Endothelial cell (in vitro differentiated cells): ENCODE results near the gene AGBL4. TPM values are rescaled to one million over a fixed set of nuclear protein-coding genes. Genes with fewer than 3 reads are reported as not detected.

Experiments used
- DNase-seq: peaks from one replicate; pipeline ENCODE4 v3.0.0; 2021; ENCODE audit warnings: low spot score
- H3K27ac Mint-ChIP-seq: one replicate; pipeline ENCODE4 v1.8.0; 2021; ENCODE audit warnings: mixed read lengths, inconsistent platforms; ENCODE audit not compliant: unreplicated experiment
- H3K27me3 Mint-ChIP-seq: one replicate; pipeline ENCODE4 v1.8.0; 2021; ENCODE audit warnings: mild to moderate bottlenecking, moderate library complexity, mixed read lengths, inconsistent platforms; ENCODE audit not compliant: unreplicated experiment
- H3K36me3 Mint-ChIP-seq: one replicate; pipeline ENCODE4 v1.8.0; 2021; ENCODE audit warnings: mild to moderate bottlenecking, low read depth, mixed read lengths, inconsistent platforms; ENCODE audit not compliant: unreplicated experiment
- H3K4me1 Mint-ChIP-seq: one replicate; pipeline ENCODE4 v1.8.0; 2021; ENCODE audit warnings: mild to moderate bottlenecking, mixed read lengths, inconsistent platforms; ENCODE audit not compliant: unreplicated experiment
- H3K4me3 Mint-ChIP-seq: one replicate; pipeline ENCODE4 v1.8.0; 2021; ENCODE audit warnings: mild to moderate bottlenecking, mixed read lengths, inconsistent platforms; ENCODE audit not compliant: unreplicated experiment
- H3K9me3 Mint-ChIP-seq: one replicate; pipeline ENCODE4 v1.8.0; 2021; ENCODE audit warnings: mixed read lengths, inconsistent platforms; ENCODE audit not compliant: unreplicated experiment
- total RNA-seq: library from RNA; stranded (reverse); fragmentation: NEBNext Ultra II Directional; extraction: Animal tissue kit (Norgen Biotek cat#: 25700); gene quantifications from one replicate; pipeline ENCODE4 v1.2.1, GENCODE V29; 2021; ENCODE audit not compliant: unreplicated experiment
- TF ChIP-seq, protein P1 (sequence below): fragments of 200-600 bp; sonication (generic); IDR thresholded peaks from one replicate; pipeline ENCODE4 v1.5.0; 2021; ENCODE audit warnings: antibody characterized with exemption; ENCODE audit not compliant: unreplicated experiment

Gene AGBL4
- total RNA-seq, 1 donor from 2014 or later = 0.51 TPM

DNA sequence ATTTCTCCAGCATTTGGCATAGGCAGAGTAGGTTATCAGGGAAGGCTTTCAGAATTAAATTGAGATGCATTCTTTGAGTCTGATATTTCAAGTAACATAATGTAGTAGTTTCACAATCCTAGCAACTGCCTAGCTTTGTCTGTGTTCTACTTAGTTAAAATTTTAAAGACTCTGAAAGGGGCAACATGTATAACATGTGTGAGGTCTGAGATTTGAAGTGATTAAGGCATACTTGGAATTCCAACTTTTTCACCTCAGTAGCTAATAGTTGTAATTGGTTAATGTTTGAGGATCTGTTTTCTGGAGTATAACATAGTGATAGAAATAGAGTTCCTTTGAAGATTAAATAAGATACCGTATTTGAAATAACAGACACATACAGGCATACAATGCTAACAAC, 911.8 kb downstream of the AGBL4 start:
- Mint-ChIP-seq H3K36me3 (no peaks in the 10 kb centered on the region), H3K27me3 (no peaks in the 10 kb centered on the region), H3K27ac (no peak overlapping the region), H3K9me3 (no peaks in the 10 kb centered on the region), H3K4me3 (no peak overlapping the region), H3K4me1 (no peaks in the 10 kb centered on the region)
- DNase-seq = no peak
- TF ChIP-seq, protein P1, sequence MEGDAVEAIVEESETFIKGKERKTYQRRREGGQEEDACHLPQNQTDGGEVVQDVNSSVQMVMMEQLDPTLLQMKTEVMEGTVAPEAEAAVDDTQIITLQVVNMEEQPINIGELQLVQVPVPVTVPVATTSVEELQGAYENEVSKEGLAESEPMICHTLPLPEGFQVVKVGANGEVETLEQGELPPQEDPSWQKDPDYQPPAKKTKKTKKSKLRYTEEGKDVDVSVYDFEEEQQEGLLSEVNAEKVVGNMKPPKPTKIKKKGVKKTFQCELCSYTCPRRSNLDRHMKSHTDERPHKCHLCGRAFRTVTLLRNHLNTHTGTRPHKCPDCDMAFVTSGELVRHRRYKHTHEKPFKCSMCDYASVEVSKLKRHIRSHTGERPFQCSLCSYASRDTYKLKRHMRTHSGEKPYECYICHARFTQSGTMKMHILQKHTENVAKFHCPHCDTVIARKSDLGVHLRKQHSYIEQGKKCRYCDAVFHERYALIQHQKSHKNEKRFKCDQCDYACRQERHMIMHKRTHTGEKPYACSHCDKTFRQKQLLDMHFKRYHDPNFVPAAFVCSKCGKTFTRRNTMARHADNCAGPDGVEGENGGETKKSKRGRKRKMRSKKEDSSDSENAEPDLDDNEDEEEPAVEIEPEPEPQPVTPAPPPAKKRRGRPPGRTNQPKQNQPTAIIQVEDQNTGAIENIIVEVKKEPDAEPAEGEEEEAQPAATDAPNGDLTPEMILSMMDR = no peak

DNA sequence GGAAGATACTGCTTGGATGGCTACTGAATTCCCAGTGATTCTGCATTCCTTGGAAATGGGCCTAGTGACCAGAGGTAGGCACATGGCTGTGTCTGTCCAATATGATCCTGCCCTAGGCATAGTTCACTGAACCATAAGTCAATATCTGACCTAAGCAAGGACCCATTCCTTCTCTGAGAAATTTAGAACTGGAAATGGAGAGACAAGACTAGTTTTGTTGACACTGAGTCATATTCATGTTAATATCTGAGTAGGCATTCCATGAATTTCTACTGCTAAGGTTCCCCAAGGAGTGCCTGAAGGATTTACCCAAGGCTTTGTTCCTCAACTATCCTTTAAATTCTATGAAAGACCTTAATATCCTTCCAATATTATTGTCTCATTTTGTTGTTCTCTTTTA, 917.3 kb downstream of the AGBL4 start:
- Mint-ChIP-seq H3K27me3 (no peaks in the 10 kb centered on the region), H3K27ac (no peak overlapping the region), H3K9me3 (no peaks in the 10 kb centered on the region), H3K4me3 (no peak overlapping the region), H3K4me1 (no peaks in the 10 kb centered on the region), H3K36me3 (no peaks in the 10 kb centered on the region)
- TF ChIP-seq, protein P1 = no peak
- no peak for DNase-seq

DNA sequence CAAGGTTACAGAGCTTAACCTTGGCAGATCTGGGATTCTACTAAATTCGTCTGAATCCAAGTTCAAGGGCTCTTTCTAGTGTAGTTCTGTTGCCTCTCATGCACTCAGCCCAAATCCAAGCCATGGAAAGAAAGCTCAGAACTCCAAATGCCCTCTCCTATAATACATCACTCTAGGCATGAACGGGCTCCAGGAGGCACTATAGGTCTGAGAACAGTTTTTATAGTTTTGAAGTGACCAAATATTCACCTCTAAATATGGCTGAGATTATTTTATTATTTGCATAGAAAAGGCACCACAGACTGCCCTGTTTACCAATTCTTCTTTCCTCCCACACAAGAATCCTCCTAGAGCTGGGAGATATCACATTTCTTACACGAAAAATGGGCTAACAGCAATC, 919.2 kb downstream of the AGBL4 start:
- no peaks in the 10 kb centered on the region for H3K27me3 Mint-ChIP-seq
- H3K9me3 Mint-ChIP-seq = no peaks in the 10 kb centered on the region

DNA sequence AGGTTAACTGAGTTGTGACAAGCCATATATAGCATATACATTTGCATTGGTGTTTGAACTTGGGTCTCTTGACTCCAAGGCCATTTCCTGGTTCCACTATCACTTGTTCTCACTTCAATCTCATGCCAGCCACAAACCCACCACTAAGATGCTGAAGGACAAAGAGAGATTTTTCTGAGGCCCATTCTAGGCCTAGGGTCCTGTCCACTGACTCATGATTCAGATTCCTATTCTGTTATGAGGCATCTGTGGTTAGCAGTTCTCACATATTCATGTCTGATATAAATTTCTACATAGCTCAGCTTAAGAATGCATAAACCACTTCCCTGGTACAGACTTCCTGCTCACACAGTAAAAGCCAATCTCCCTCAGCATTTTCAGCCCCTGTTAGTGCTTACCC, 921.0 kb downstream of the AGBL4 start:
- TF ChIP-seq, protein P1 = no peak
- no peaks in the 10 kb centered on the region for H3K27me3 Mint-ChIP-seq
- no peak overlapping the region for H3K4me3 Mint-ChIP-seq
- no peaks in the 10 kb centered on the region for H3K4me1 Mint-ChIP-seq
- no peaks in the 10 kb centered on the region for H3K36me3 Mint-ChIP-seq
- H3K9me3 Mint-ChIP-seq = no peaks in the 10 kb centered on the region
- no peak overlapping the region for H3K27ac Mint-ChIP-seq
- DNase-seq = no peak

More for the DNA sequence above, 919.2 kb downstream of the AGBL4 start:
- Mint-ChIP-seq H3K36me3 (no peaks in the 10 kb centered on the region), H3K4me1 (no peaks in the 10 kb centered on the region), H3K27ac (no peak overlapping the region), H3K4me3 (no peak overlapping the region)
- DNase-seq = no peak
- TF ChIP-seq, protein P1 = no peak

DNA sequence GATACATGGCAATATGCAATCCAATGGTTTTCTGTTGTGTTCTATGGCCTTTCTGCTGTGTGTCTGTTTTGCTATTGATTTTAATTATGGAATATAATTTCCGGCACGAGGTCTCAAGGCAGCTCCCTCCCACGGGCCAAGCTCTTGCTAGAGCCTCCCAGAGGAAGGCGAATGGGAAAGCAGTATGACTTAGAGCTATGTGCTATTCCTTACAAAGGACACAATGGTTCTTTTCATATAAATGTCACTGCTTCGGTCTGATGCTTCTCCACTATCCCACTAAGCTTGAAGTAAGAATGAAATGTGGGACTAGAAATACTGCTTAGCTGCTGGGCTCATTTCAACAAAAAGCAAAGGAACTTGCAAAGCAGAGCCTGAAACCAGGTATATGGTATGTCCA, 924.9 kb downstream of the AGBL4 start:
- no peaks in the 10 kb centered on the region for H3K9me3 Mint-ChIP-seq
- no peak overlapping the region for H3K27ac Mint-ChIP-seq

More for the DNA sequence above, 924.9 kb downstream of the AGBL4 start:
- H3K27me3 Mint-ChIP-seq = no peaks in the 10 kb centered on the region
- no peak for DNase-seq
- H3K36me3 Mint-ChIP-seq = no peaks in the 10 kb centered on the region
- H3K4me3 Mint-ChIP-seq = no peak overlapping the region
- TF ChIP-seq, protein P1 = no peak
- H3K4me1 Mint-ChIP-seq = no peaks in the 10 kb centered on the region
